Stimulated activated CD4-positive, alpha-beta T cell treated with anti-CD3 and anti-CD28 coated beads, Interleukin-2, amount 100 ng/mL, for 48 hours (primary cell): ENCODE measurements around the gene EMILIN1.
A peak's percentile ranks its signal among the peaks of the same experiment; 100 is the strongest.

ENCODE experiments used
- DNase-seq, 2 donors: peaks; one replicate each; pipeline ENCODE4 v3.0.0-alpha.2; 2020

Gene EMILIN1

DNA sequence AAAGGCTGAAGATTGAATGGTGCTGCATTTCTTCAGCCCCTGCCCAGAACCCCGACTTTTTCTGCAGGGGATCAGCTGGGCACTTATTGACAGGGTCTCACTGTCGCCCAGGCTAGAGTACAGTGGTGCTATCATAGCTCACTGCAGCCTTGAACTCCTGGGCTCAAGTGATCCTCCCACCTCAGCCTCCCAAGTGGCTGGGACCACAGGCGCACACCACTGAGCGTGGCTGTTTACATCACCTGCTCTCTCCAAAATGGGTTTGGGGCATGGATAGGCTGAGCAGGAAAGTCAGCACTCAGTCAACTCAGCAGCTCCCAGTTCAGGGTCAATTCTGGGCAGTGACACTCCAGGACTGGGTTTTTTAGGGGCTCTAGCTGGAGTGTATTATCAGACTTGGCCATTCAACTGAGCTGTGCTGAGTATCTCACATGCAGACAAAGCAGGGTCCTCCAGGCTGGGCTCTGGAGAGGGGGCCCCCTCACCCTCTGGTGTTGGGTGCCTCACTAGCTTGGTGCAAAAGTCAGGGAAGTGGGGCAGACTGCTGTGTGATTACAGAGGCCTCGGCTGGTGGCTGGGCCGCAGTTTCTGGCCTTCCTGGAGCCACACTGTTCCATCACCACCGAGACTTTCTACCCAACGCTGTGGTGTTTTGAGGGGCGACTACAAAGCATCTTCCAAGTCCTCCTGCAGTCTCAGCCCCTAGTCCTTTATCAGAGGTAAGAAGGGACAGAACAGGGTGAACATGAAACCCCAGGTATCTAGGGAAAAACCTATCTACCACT is 49.7 kb downstream of the EMILIN1 start:
- no peak for DNase-seq

- DNase-seq = no peak
These were observed 50.5 kb downstream of the EMILIN1 start for GRCh38 chr2:27128668-27129571.

- DNase-seq = no peak
These were observed 52.0 kb downstream of the EMILIN1 start for GRCh38 chr2:27130396-27130795.

DNA sequence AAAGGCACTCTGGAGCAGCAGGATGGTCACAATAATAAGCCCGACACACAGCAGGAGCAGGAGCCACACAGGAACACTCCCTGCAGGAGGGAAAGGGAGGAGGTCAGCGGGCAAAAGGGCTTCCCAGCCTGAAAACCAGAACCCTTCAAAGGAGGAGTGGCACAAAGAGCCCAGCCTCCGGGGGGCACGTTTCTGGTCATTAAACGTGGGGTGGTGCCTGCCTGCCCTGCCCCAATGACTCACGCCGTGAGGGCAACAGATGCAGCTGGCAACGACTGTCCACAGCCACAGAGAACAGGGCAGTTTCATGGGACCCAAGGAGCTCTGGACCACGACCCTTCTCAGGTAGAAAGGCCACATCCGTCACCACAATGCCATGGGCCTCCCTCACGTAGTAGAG is 53.0 kb downstream of the EMILIN1 start:
- no peak for DNase-seq

DNA sequence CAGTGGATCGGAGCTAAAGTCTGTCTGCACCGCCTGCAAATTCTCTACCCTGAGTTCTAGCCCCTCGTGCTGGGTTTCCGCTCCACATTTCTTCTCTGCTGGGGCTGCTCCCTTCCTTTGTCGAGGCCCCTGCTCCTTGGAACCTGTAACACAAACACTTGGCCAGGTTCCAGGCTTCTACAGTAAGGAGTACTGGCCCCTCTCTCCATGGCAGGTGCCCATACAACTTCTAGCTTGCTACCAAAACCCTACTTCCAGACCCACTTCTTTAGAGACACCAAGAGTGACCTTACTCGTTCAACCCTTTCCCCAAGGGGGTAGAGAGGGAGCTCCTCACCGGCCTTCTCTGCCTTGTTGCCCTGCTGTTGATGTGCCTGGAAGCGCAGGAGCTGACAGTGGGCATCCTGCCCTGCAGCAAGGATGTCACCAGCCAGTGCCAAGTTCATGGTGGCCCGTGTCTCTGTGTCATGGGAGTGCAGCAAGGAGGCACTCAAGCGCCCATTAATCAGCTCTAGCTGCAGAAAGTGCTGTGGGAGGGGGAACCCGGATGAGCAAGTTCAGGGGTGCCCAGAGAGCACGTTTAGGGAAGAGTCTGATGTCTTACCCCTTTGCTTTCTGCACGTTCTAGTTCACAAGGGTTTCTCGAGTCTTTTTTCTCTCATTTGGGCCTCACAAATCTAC is 54.9 kb downstream of the EMILIN1 start:
- DNase-seq = peak in 1 of 2 donors; percentile 13

DNA sequence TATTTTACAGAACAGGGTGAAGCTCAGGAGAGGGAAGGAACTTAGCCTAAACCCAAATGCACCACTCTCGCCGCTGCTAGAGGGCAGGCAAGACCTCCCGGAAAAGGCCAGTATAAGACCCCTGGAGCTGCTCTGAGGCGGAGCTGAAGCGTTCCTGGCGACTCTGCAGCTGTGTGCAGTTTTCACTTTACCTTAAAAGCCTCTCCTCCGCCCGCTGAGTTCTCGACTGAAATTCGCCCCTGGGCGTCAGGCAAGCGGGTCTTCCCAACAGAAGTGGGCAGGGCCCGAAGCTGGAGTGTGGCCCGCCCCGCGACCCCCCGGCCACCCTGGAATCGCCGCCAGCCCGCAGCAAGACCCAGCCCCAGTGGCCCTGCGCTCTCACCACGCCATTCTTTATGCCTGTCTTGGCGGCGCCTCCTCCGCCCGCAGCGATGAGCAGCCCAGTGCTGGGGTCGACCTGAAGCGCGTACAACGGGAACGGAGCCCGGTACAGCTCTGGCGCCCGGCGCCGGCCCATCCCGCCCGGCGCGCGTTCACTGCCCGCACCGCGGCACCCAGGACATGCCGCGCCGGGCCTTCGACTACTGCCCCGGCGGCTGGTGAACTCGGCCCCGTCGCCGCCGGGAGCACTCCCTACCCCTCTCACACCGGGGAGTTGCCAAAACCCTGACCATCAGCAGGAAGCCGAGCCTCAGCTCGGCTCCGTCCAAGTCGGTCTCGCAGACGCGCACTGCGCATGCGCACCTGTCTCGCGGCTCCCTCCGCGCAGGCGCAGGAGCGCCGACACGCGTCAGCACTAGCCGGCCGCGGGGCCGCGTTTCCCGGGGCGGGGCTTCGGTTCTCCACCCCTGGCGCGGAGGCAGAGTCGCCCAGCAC is 55.7 kb downstream of the EMILIN1 start, which contains the start of gene PREB:
Gene PREB, minus strand, starts transcription at position 732 of the 876 bp plus-strand sequence. Its CDS starts 215 bp downstream, at position 517.
- DNase-seq = peak; percentile 99

- no peak for DNase-seq
These were observed 56.5 kb downstream of the EMILIN1 start for GRCh38 chr2:27134781-27135477.

GRCh38 chr2:27135478-27135955 is 57.1 kb downstream of the EMILIN1 start:
- DNase-seq = no peak
